Measurements from ENCODE around the gene THPO.

GRCh38 chr3:184357248-184358123, 20.5 kb downstream of the THPO start:
- TF ChIP-seq SIN3A (IDR thresholded peaks at IDR 0.05; ENCODE audit: borderline replicate concordance, insufficient read depth, low read length) = no peak
- no peak for TF ChIP-seq POLR2AphosphoS5 (IDR thresholded peaks at IDR 0.05; ENCODE audit: low read depth, low read length)

Data from PFSK-1 (cell line).